ENCODE measurements around the gene PSMD13. TPM values are rescaled to one million over a fixed set of nuclear protein-coding genes. Genes with fewer than 3 reads are reported as not detected.

Gene PSMD13
- total and polyA plus RNA-seq, 3 experiments from 2014 or later = 218 to 237 (median 235) TPM

DNA sequence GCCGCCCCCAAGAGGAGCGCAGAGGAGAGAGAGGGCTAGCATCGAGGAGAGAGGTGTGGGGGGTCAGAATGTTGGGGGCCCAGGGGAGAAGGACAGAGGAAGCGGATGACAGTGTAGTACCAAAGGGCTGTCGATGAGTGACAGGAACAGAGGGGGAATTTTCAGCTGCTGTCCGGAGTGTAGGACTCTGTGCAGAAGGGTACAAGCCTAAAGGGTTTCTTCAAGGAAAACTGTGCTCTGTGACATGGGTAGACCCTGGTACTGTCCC, 36.1 kb downstream of the PSMD13 start:
- Histone ChIP-seq H3K36me3 (ENCODE audit: insufficient read depth, low read length) (no peaks in the 10 kb centered on the region), H3K9me3 (ENCODE audit: low read length) (no peaks in the 10 kb centered on the region), H3K4me1 (ENCODE audit: insufficient read depth, low read length) (peaks cover 21% of the 10 kb centered on the region), H3K4me3 (ENCODE audit: low read length) (no peak overlapping the region), H3K27me3 (ENCODE audit: insufficient read depth, low read length, poor library complexity, severe bottlenecking) (no peaks in the 10 kb centered on the region), H3K27ac (ENCODE audit: low read depth, low read length) (no peak overlapping the region)
- H3K36me3 Mint-ChIP-seq = peaks cover 3 to 7% (median 7%) of the 10 kb centered on the region in 3 donors
- H3K9me3 Mint-ChIP-seq = peaks cover 0 to 4% (median 0%) of the 10 kb centered on the region in 5 donors
- peak overlapping the region in 1 of 8 donors; percentile 25 for H3K27ac Mint-ChIP-seq
- peaks cover 25 to 40% (median 32%) of the 10 kb centered on the region in 3 donors for H3K4me1 Mint-ChIP-seq
- CTCF ChIA-PET = interaction anchor here (1.0 kb wide), 1 partner anchor 11 kb away, joined by 3 read pairs; no protein-coding TSS in a partner anchor
- no peak overlapping the region for H3K4me3 Mint-ChIP-seq
- POLR2A ChIA-PET = no interaction called here
- peaks cover 0 to 2% of the 10 kb centered on the region in 2 donors for H3K27me3 Mint-ChIP-seq
- DNase-seq = no peak

- H3K27me3 Mint-ChIP-seq = no peaks in the 10 kb centered on the region
Observed at GRCh38 chr11:276219-276618, 39.4 kb downstream of the PSMD13 start.

DNA sequence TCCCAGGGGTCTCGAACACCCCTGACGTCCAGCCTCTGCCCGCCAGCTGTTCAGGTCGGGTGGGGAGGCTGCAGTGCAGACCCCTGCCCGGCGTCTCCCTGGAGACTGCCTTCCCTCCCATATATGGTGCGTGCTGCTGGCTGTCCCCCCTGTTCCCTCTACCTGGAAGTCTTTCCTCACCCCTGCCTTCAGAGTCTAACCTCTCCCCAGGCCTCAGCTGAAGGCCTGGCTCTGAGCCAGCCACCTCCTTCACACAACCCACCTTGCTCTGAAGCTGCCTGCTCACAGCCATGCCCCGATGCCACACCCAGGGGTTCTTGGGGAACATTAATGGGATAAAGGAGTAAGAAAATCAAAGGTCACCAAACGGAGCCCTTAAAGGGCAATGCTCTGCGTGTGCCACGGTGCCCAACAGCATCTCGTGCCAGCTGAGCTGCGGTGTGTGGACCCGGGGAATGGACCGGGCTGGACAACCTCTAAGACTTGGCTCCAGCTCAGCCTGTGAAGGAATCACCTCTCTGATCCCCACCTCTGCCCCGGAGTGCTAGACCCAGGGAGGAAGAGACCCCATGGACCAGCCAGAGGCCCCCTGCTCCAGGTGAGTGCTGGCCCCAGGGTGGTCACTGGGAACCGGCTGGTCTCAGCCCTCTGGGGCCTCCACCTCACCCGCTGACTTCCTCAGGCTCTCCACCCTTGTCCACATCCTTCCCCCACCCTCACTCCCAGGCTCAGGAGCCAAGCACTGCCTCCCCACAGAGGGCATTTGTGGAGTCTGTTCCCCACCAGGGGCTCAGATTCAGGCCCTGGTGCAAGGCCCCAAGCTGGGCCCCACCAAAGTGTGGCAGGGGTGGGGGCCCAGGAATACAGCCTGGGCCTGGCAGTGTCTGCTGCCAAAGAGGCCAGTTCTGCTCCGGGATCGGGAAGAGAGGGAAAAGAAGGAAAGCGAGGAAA, 41.5 kb downstream of the PSMD13 start, which contains the start of gene NLRP6:
Gene NLRP6, plus strand, starts transcription at position 407 of the 951 bp plus-strand sequence. Its CDS starts 163 bp downstream, at position 570.
- H3K36me3 ChIP-seq (ENCODE audit: insufficient read depth, low read length) = no peaks in the 10 kb centered on the region
- Mint-ChIP-seq H3K9me3 (peaks cover 0 to 4% (median 2%) of the 10 kb centered on the region in 5 donors), H3K27ac (peak within 1 kb of the TSS; percentile 35 to 91 (median 75)), H3K36me3 (peaks cover 6 to 23% (median 12%) of the 10 kb centered on the region in 3 donors), H3K4me3 (peak within 1 kb of the TSS; percentile 60 to 87 (median 80)), H3K27me3 (no peaks in the 10 kb centered on the region), H3K4me1 (peaks cover 36 to 48% (median 44%) of the 10 kb centered on the region in 3 donors)
- H3K9me3 ChIP-seq (ENCODE audit: low read length) = no peaks in the 10 kb centered on the region
- H3K4me1 ChIP-seq (ENCODE audit: insufficient read depth, low read length) = peaks cover 47% of the 10 kb centered on the region
- CTCF ChIA-PET = interaction anchor here (1.3 to 7.0 kb wide), 5 partner anchors 11 to 84 kb away, joined by 3 to 58 read pairs (median 7); no protein-coding TSS in a partner anchor
- DNase-seq = peak in 1 of 5 donors; percentile 15
- peak within 1 kb of the TSS; percentile 50 for H3K4me3 ChIP-seq (ENCODE audit: low read length)
- POLR2A ChIA-PET = interaction anchor here (0.8 to 4.6 kb wide), 6 partner anchors 9 to 71 kb away, joined by 4 to 71 read pairs (median 12); partner anchors contain the start of genes BET1L and RIC8A
- no peaks in the 10 kb centered on the region for H3K27me3 ChIP-seq (ENCODE audit: insufficient read depth, low read length, poor library complexity, severe bottlenecking)
- no peak within 1 kb of the TSS for H3K27ac ChIP-seq (ENCODE audit: low read depth, low read length)

More at GRCh38 chr11:276219-276618, 39.4 kb downstream of the PSMD13 start:
- DNase-seq = no peak
- H3K27me3 ChIP-seq (ENCODE audit: insufficient read depth, low read length, poor library complexity, severe bottlenecking) = no peaks in the 10 kb centered on the region
- ChIA-PET POLR2A (interaction anchor here (1.1 kb wide), 1 partner anchor 11 kb away, joined by 4 read pairs; no protein-coding TSS in a partner anchor), CTCF (interaction anchor here (1.3 to 2.3 kb wide), 2 partner anchors 25 to 53 kb away, joined by 4 to 9 read pairs; no protein-coding TSS in a partner anchor)
- H3K36me3 ChIP-seq (ENCODE audit: insufficient read depth, low read length) = no peaks in the 10 kb centered on the region
- peaks cover 30% of the 10 kb centered on the region for H3K4me1 ChIP-seq (ENCODE audit: insufficient read depth, low read length)
- Mint-ChIP-seq H3K27ac (peak overlapping the region in 3 of 8 donors; percentile 29 to 37 (median 32)), H3K9me3 (peaks cover 0 to 4% (median 2%) of the 10 kb centered on the region in 5 donors), H3K36me3 (peaks cover 3 to 9% (median 7%) of the 10 kb centered on the region in 3 donors), H3K4me3 (peak overlapping the region in 1 of 7 donors; percentile 70), H3K4me1 (peaks cover 19 to 33% (median 25%) of the 10 kb centered on the region in 3 donors)
- H3K27ac ChIP-seq (ENCODE audit: low read depth, low read length) = no peak overlapping the region
- no peaks in the 10 kb centered on the region for H3K9me3 ChIP-seq (ENCODE audit: low read length)
- H3K4me3 ChIP-seq (ENCODE audit: low read length) = no peak overlapping the region

DNA sequence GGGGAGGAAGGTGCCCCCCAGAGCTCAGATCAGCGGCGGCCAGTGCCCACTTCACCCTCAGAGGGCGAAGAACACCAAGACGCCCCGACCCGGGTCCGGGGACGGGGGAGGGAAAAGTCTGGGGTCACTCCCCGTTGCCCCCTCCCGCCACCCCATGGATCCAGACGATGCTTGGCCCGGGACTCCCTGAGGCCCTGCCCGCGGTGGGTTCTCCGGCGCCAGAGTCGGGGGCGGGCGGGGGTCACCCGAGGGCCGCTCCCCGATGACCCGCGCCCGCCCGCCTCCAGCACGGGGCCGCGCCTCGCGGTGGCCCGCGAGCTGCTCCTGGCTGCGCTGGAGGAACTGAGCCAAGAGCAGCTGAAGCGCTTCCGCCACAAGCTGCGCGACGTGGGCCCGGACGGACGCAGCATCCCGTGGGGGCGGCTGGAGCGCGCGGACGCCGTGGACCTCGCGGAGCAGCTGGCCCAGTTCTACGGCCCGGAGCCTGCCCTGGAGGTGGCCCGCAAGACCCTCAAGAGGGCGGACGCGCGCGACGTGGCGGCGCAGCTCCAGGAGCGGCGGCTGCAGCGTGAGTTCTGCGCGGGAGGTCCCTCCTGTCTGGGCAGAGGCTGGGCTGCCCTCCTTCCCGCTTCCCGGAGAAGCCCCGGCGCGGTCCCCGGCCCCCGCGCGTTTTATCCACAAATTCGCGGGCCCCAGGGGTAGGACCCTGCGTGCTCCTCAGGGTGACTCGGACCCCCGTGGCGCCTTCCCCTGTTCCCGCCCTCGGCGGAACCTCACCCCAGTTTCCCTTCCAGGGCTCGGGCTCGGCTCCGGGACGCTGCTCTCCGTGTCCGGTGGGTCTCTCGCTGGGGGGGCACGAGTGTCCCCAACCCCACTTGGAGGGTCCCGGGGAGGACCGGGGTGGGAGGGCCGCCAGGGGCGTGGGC, 42.5 kb downstream of the PSMD13 start:
- Mint-ChIP-seq H3K4me1 (peaks cover 42 to 56% (median 50%) of the 10 kb centered on the region in 3 donors), H3K9me3 (peaks cover 0 to 4% (median 2%) of the 10 kb centered on the region in 5 donors), H3K27me3 (no peaks in the 10 kb centered on the region), H3K27ac (peak overlapping the region in 6 of 8 donors; percentile 48 to 91 (median 80)), H3K36me3 (peaks cover 6 to 28% (median 12%) of the 10 kb centered on the region in 3 donors), H3K4me3 (peak overlapping the region; percentile 51 to 87 (median 80))
- H3K4me1 ChIP-seq (ENCODE audit: insufficient read depth, low read length) = peaks cover 47% of the 10 kb centered on the region
- H3K27ac ChIP-seq (ENCODE audit: low read depth, low read length) = no peak overlapping the region
- peak overlapping the region; percentile 50 for H3K4me3 ChIP-seq (ENCODE audit: low read length)
- no peaks in the 10 kb centered on the region for H3K36me3 ChIP-seq (ENCODE audit: insufficient read depth, low read length)
- POLR2A ChIA-PET = interaction anchor here (0.5 to 4.6 kb wide), 9 partner anchors 8 to 126 kb away, joined by 3 to 71 read pairs (median 11); partner anchors contain the start of genes BET1L, PSMD13 and RIC8A
- H3K9me3 ChIP-seq (ENCODE audit: low read length) = no peaks in the 10 kb centered on the region
- DNase-seq = peak in 1 of 5 donors; percentile 31
- CTCF ChIA-PET = interaction anchor here (0.8 to 7.0 kb wide), 12 partner anchors 8 to 137 kb away, joined by 3 to 58 read pairs (median 7); partner anchors contain the start of genes PGGHG and PSMD13
- no peaks in the 10 kb centered on the region for H3K27me3 ChIP-seq (ENCODE audit: insufficient read depth, low read length, poor library complexity, severe bottlenecking)

DNA sequence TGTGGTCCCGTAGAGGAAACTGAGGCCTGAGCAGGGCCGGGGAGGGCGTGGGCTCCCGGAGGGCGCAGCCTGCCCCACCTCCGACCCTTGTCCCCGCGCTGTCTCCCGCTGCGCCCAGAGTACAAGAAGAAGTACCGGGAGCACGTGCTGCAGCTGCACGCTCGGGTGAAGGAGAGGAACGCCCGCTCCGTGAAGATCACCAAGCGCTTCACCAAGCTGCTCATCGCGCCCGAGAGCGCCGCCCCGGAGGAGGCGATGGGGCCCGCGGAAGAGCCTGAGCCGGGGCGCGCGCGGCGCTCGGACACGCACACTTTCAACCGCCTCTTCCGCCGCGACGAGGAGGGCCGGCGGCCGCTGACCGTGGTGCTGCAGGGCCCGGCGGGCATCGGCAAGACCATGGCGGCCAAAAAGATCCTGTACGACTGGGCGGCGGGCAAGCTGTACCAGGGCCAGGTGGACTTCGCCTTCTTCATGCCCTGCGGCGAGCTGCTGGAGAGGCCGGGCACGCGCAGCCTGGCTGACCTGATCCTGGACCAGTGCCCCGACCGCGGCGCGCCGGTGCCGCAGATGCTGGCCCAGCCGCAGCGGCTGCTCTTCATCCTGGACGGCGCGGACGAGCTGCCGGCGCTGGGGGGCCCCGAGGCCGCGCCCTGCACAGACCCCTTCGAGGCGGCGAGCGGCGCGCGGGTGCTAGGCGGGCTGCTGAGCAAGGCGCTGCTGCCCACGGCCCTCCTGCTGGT, 43.4 kb downstream of the PSMD13 start:
- Mint-ChIP-seq H3K4me1 (peaks cover 42 to 59% (median 50%) of the 10 kb centered on the region in 3 donors), H3K4me3 (peak overlapping the region; percentile 77 to 92 (median 91)), H3K9me3 (peaks cover 0 to 4% (median 2%) of the 10 kb centered on the region in 5 donors), H3K36me3 (peaks cover 6 to 30% (median 12%) of the 10 kb centered on the region in 3 donors), H3K27me3 (no peaks in the 10 kb centered on the region), H3K27ac (peak overlapping the region in 5 of 8 donors; percentile 19 to 92 (median 70))
- H3K36me3 ChIP-seq (ENCODE audit: insufficient read depth, low read length) = no peaks in the 10 kb centered on the region
- peak overlapping the region; percentile 50 for H3K4me3 ChIP-seq (ENCODE audit: low read length)
- ChIA-PET CTCF (interaction anchor here (0.9 to 7.0 kb wide), 16 partner anchors 8 to 170 kb away, joined by 3 to 58 read pairs (median 6); partner anchors contain the start of genes BET1L, PSMD13, PTDSS2 and RIC8A), POLR2A (interaction anchor here (0.5 to 4.6 kb wide), 11 partner anchors 8 to 75 kb away, joined by 3 to 71 read pairs (median 5); partner anchors contain the start of genes BET1L, PGGHG, PSMD13 and RIC8A)
- no peaks in the 10 kb centered on the region for H3K9me3 ChIP-seq (ENCODE audit: low read length)
- no peak overlapping the region for H3K27ac ChIP-seq (ENCODE audit: low read depth, low read length)
- H3K4me1 ChIP-seq (ENCODE audit: insufficient read depth, low read length) = peaks cover 47% of the 10 kb centered on the region
- no peaks in the 10 kb centered on the region for H3K27me3 ChIP-seq (ENCODE audit: insufficient read depth, low read length, poor library complexity, severe bottlenecking)
- peak in 2 of 5 donors; percentile 47 to 71 for DNase-seq

- POLR2A ChIA-PET = interaction anchor here (0.8 to 4.6 kb wide), 10 partner anchors 8 to 539 kb away, joined by 3 to 71 read pairs (median 6); partner anchors contain the start of genes BET1L, PGGHG, PSMD13 and RIC8A
- peak overlapping the region; percentile 83 to 93 (median 91) for H3K4me3 Mint-ChIP-seq
- peaks cover 6 to 35% (median 12%) of the 10 kb centered on the region in 3 donors for H3K36me3 Mint-ChIP-seq
- peaks cover 42 to 67% (median 54%) of the 10 kb centered on the region in 3 donors for H3K4me1 Mint-ChIP-seq
- H3K27me3 Mint-ChIP-seq = no peaks in the 10 kb centered on the region
- Histone ChIP-seq H3K4me3 (ENCODE audit: low read length) (peak overlapping the region; percentile 70), H3K36me3 (ENCODE audit: insufficient read depth, low read length) (no peaks in the 10 kb centered on the region), H3K27me3 (ENCODE audit: insufficient read depth, low read length, poor library complexity, severe bottlenecking) (no peaks in the 10 kb centered on the region), H3K27ac (ENCODE audit: low read depth, low read length) (no peak overlapping the region), H3K9me3 (ENCODE audit: low read length) (no peaks in the 10 kb centered on the region), H3K4me1 (ENCODE audit: insufficient read depth, low read length) (peaks cover 47% of the 10 kb centered on the region)
- CTCF ChIA-PET = interaction anchor here (0.9 to 7.0 kb wide), 21 partner anchors 7 to 170 kb away, joined by 3 to 58 read pairs (median 4); partner anchors contain the start of genes BET1L, PSMD13, PTDSS2 and RIC8A
- H3K27ac Mint-ChIP-seq = peak overlapping the region; percentile 57 to 97 (median 79)
- peaks cover 0 to 4% (median 2%) of the 10 kb centered on the region in 5 donors for H3K9me3 Mint-ChIP-seq
- peak in 3 of 5 donors; percentile 43 to 67 (median 59) for DNase-seq
Observed at GRCh38 chr11:280706-281485, 44.1 kb downstream of the PSMD13 start.

Measured in CD8-positive, alpha-beta memory T cell (primary cell).